WTC11 (cell line): ENCODE results near the gene ERAP2. TPM values are rescaled to one million over a fixed set of nuclear protein-coding genes. Genes with fewer than 3 reads are reported as not detected.

ENCODE experiments used
- ATAC-seq: fragments of 200-7000 bp; cut with Tn5 transposase; 2 replicates; pipeline ENCODE4 v1.10.0; 2021; ENCODE audit warnings: mild to moderate bottlenecking, moderate library complexity
- CTCF ChIA-PET: fragments of 300-600 bp; sonication (Branson Sonifier 250); formaldehyde crosslinking; loops from one replicate; lab custom pipeline; 2021; ENCODE audit warnings: antibody characterized with exemption; lab: Charles Lee
- POLR2A ChIA-PET: fragments of 350-600 bp; sonication (Branson Sonifier 250); formaldehyde crosslinking; loops from one replicate; lab custom pipeline; 2021; ENCODE audit warnings: antibody characterized with exemption; lab: Charles Lee
- DNase-seq: peaks from one replicate; pipeline ENCODE4 v3.0.0; 2021; ENCODE audit warnings: low spot score
- H3K27ac Mint-ChIP-seq: 2 replicates; pipeline ENCODE4 v1.8.0; 2021; ENCODE audit warnings: mixed read lengths
- H3K27me3 Mint-ChIP-seq: 2 replicates; pipeline ENCODE4 v1.8.0; 2021; ENCODE audit warnings: low read depth, mild to moderate bottlenecking, moderate library complexity, mixed read lengths
- H3K36me3 Mint-ChIP-seq: 2 replicates; pipeline ENCODE4 v1.8.0; 2021; ENCODE audit warnings: mixed read lengths
- H3K4me1 Mint-ChIP-seq: 2 replicates; pipeline ENCODE4 v1.8.0; 2022; ENCODE audit warnings: mixed read lengths
- H3K4me3 Mint-ChIP-seq: 2 replicates; pipeline ENCODE4 v1.8.0; 2021; ENCODE audit warnings: mild to moderate bottlenecking, moderate library complexity, mixed read lengths
- H3K9me3 Mint-ChIP-seq: 2 replicates; pipeline ENCODE4 v1.8.0; 2021; ENCODE audit warnings: mixed read lengths
- ATF3 ChIP-seq: sonication (generic); formaldehyde crosslinking; conservative IDR thresholded peaks from 2 replicates; pipeline ENCODE4 v1.8.1; 2022; ENCODE audit warnings: mild to moderate bottlenecking, missing genetic modification reagents
- EMX1 ChIP-seq: fragments of 250-450 bp; sonication (Bioruptor Pico); IDR thresholded peaks from 2 replicates; pipeline ENCODE4 v1.8.0; 2021; ENCODE audit warnings: mild to moderate bottlenecking
- ETV6 ChIP-seq: sonication (generic); formaldehyde crosslinking; IDR thresholded peaks from 2 replicates; pipeline ENCODE4 v1.8.1; 2022; ENCODE audit warnings: mild to moderate bottlenecking, missing genetic modification reagents
- FOXK1 ChIP-seq: sonication (generic); formaldehyde crosslinking; IDR thresholded peaks from 2 replicates; pipeline ENCODE4 v1.8.0; 2022; ENCODE audit warnings: mild to moderate bottlenecking, moderate library complexity, missing genetic modification reagents
- GTF2I ChIP-seq: fragments of 250-450 bp; sonication (Bioruptor Pico); conservative IDR thresholded peaks from 2 replicates; pipeline ENCODE4 v1.4.0; 2021; ENCODE audit warnings: mild to moderate bottlenecking
- HMGA2 ChIP-seq: fragments of 250-450 bp; sonication (Bioruptor Pico); IDR thresholded peaks from 2 replicates; pipeline ENCODE4 v1.4.0; 2021; ENCODE audit warnings: mild to moderate bottlenecking, moderate library complexity
- IRF2 ChIP-seq: sonication (generic); formaldehyde crosslinking; IDR thresholded peaks from 2 replicates; pipeline ENCODE4 v1.8.0; 2022; ENCODE audit warnings: low read depth, missing genetic modification reagents, borderline replicate concordance
- MYBL2 ChIP-seq: sonication (generic); formaldehyde crosslinking; IDR thresholded peaks from 2 replicates; pipeline ENCODE4 v1.8.1; 2023; ENCODE audit warnings: mild to moderate bottlenecking, moderate library complexity, missing genetic modification reagents
- NR1H2 ChIP-seq: sonication (generic); formaldehyde crosslinking; IDR thresholded peaks from 2 replicates; pipeline ENCODE4 v1.9.0; 2021; ENCODE audit warnings: mild to moderate bottlenecking, moderate library complexity, missing genetic modification reagents
- RELA ChIP-seq: sonication (generic); formaldehyde crosslinking; IDR thresholded peaks from 2 replicates; pipeline ENCODE4 v1.8.1; 2022; ENCODE audit warnings: missing genetic modification reagents, mild to moderate bottlenecking, borderline replicate concordance
- SMAD3 ChIP-seq: sonication (generic); formaldehyde crosslinking; IDR thresholded peaks from 2 replicates; pipeline ENCODE4 v1.8.0; 2022; ENCODE audit warnings: missing genetic modification reagents, mild to moderate bottlenecking, borderline replicate concordance
- STAT6 ChIP-seq: sonication (generic); formaldehyde crosslinking; conservative IDR thresholded peaks from 2 replicates; pipeline ENCODE4 v1.8.1; 2023; ENCODE audit warnings: mild to moderate bottlenecking, low read depth, missing genetic modification reagents, moderate library complexity
- TCF7 ChIP-seq: sonication (generic); formaldehyde crosslinking; IDR thresholded peaks from 2 replicates; pipeline ENCODE4 v1.8.0; 2022; ENCODE audit warnings: mild to moderate bottlenecking, low read depth, missing genetic modification reagents, moderate library complexity
- ZMAT4 ChIP-seq: fragments of 250-450 bp; sonication (Bioruptor Pico); IDR thresholded peaks from 2 replicates; pipeline ENCODE4 v1.9.0; 2021; ENCODE audit warnings: mild to moderate bottlenecking
- ZNF138 ChIP-seq: sonication (generic); formaldehyde crosslinking; conservative IDR thresholded peaks from 2 replicates; pipeline ENCODE4 v1.8.1; 2022; ENCODE audit warnings: mild to moderate bottlenecking, moderate library complexity, missing genetic modification reagents
- ZNF423 ChIP-seq: fragments of 250-450 bp; sonication (Bioruptor Pico); IDR thresholded peaks from 2 replicates; pipeline ENCODE4 v2.1.2; 2022; ENCODE audit warnings: mild to moderate bottlenecking, moderate library complexity
- ZNF425 ChIP-seq: fragments of 250-450 bp; sonication (Bioruptor Pico); conservative IDR thresholded peaks from 2 replicates; pipeline ENCODE4 v1.9.0; 2021; ENCODE audit warnings: mild to moderate bottlenecking
- ZNF512 ChIP-seq: sonication (generic); formaldehyde crosslinking; IDR thresholded peaks from 2 replicates; pipeline ENCODE4 v1.8.1; 2022; ENCODE audit warnings: missing genetic modification reagents, borderline replicate concordance
- total RNA-seq: library from RNA; stranded (reverse); gene quantifications from 3 replicates; pipeline ENCODE4 v1.2.3, GENCODE V29; 2021
- TF ChIP-seq, protein P1 (sequence below): sonication (generic); formaldehyde crosslinking; IDR thresholded peaks from 2 replicates; pipeline ENCODE4 v1.8.1; 2023; ENCODE audit warnings: mild to moderate bottlenecking, missing genetic modification reagents, moderate library complexity
- TF ChIP-seq, protein P2 (sequence below): sonication (generic); formaldehyde crosslinking; IDR thresholded peaks from 2 replicates; pipeline ENCODE4 v1.8.1; 2022; ENCODE audit warnings: mild to moderate bottlenecking, missing genetic modification reagents, moderate library complexity, borderline replicate concordance
- TF ChIP-seq, protein P3 (sequence below): fragments of 250-450 bp; sonication (Bioruptor Pico); IDR thresholded peaks from 2 replicates; pipeline ENCODE4 v1.9.0; 2021; ENCODE audit warnings: mild to moderate bottlenecking

The ERAP2 gene
- total RNA-seq, 1 experiment from 2014 or later, result 0.13 TPM

- TF ChIP-seq RELA (CRISPR knock-in tag), result no peak
- TF ChIP-seq ZNF512 (CRISPR knock-in tag), result no peak
- TF ChIP-seq ZNF425, result no peak
- TF ChIP-seq ETV6 (CRISPR knock-in tag), result no peak
- no peak for TF ChIP-seq ZMAT4 (CRISPR knock-in tag)
- no peak for TF ChIP-seq MYBL2
- TF ChIP-seq HMGA2, result no peak
- TF ChIP-seq ZNF138 (CRISPR knock-in tag), result no peak
- TF ChIP-seq, all 79 proteins: peak for 0
These were observed 21.0 kb upstream of the ERAP2 start (continued) for GRCh38 chr5:96855031-96855872.

DNA sequence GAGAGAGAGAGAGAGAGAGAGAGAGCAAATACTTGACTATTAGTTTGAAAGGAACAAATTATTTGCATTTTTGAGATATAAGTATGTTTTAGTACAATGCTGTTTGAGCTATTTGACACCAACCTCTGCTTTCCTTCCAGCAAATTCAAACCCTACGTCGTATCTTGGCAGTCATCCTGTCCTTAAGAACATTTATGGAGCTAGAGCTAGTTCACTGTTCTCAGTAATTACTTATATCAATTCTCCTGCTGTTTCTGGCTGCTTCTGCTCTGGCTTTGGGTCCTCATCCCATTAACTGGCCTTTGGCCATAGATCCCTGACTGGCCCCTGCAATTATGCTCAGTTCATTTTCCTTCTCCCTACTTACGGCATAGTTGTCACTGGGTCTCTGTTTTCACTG is 19.9 kb upstream of the ERAP2 start:
- POLR2A ChIA-PET, result no interaction called here
- CTCF ChIA-PET, result interaction anchor here (0.9 kb wide), 1 partner anchor 13 kb away, joined by 4 read pairs; no protein-coding TSS in a partner anchor

GRCh38 chr5:96857454-96857853 is 18.8 kb upstream of the ERAP2 start:
- H3K9me3 Mint-ChIP-seq, result no peaks in the 10 kb centered on the region
- DNase-seq (no peak), ATAC-seq (no peak)
- H3K4me1 Mint-ChIP-seq, result no peaks in the 10 kb centered on the region
- no peaks in the 10 kb centered on the region for H3K36me3 Mint-ChIP-seq
- POLR2A ChIA-PET, result no interaction called here
- no peaks in the 10 kb centered on the region for H3K27me3 Mint-ChIP-seq
- CTCF ChIA-PET, result interaction anchor here (0.9 kb wide), 1 partner anchor 11 kb away, joined by 6 read pairs; no protein-coding TSS in a partner anchor
- no peak overlapping the region for H3K27ac Mint-ChIP-seq
- H3K4me3 Mint-ChIP-seq, result no peak overlapping the region
- TF ChIP-seq, protein P1, sequence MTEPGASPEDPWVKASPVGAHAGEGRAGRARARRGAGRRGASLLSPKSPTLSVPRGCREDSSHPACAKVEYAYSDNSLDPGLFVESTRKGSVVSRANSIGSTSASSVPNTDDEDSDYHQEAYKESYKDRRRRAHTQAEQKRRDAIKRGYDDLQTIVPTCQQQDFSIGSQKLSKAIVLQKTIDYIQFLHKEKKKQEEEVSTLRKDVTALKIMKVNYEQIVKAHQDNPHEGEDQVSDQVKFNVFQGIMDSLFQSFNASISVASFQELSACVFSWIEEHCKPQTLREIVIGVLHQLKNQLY (CRISPR knock-in tag), result no peak
- TF ChIP-seq ZNF512 (CRISPR knock-in tag) (no peak), STAT6 (no peak)
- TF ChIP-seq, protein P2, sequence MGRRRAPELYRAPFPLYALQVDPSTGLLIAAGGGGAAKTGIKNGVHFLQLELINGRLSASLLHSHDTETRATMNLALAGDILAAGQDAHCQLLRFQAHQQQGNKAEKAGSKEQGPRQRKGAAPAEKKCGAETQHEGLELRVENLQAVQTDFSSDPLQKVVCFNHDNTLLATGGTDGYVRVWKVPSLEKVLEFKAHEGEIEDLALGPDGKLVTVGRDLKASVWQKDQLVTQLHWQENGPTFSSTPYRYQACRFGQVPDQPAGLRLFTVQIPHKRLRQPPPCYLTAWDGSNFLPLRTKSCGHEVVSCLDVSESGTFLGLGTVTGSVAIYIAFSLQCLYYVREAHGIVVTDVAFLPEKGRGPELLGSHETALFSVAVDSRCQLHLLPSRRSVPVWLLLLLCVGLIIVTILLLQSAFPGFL (CRISPR knock-in tag), result no peak
- TF ChIP-seq, protein P3, sequence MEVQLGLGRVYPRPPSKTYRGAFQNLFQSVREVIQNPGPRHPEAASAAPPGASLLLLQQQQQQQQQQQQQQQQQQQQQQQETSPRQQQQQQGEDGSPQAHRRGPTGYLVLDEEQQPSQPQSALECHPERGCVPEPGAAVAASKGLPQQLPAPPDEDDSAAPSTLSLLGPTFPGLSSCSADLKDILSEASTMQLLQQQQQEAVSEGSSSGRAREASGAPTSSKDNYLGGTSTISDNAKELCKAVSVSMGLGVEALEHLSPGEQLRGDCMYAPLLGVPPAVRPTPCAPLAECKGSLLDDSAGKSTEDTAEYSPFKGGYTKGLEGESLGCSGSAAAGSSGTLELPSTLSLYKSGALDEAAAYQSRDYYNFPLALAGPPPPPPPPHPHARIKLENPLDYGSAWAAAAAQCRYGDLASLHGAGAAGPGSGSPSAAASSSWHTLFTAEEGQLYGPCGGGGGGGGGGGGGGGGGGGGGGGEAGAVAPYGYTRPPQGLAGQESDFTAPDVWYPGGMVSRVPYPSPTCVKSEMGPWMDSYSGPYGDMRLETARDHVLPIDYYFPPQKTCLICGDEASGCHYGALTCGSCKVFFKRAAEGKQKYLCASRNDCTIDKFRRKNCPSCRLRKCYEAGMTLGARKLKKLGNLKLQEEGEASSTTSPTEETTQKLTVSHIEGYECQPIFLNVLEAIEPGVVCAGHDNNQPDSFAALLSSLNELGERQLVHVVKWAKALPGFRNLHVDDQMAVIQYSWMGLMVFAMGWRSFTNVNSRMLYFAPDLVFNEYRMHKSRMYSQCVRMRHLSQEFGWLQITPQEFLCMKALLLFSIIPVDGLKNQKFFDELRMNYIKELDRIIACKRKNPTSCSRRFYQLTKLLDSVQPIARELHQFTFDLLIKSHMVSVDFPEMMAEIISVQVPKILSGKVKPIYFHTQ (CRISPR knock-in tag), result no peak

More for the DNA sequence above, 19.9 kb upstream of the ERAP2 start:
- Mint-ChIP-seq H3K27ac (no peak overlapping the region), H3K4me1 (peaks cover 2% of the 10 kb centered on the region; the same call in 1 of the 2 replicates), H3K27me3 (no peaks in the 10 kb centered on the region), H3K4me3 (no peak overlapping the region), H3K9me3 (no peaks in the 10 kb centered on the region), H3K36me3 (no peaks in the 10 kb centered on the region)
- ATAC-seq (no peak), DNase-seq (no peak)
- no peak for TF ChIP-seq HMGA2
- TF ChIP-seq SMAD3 (CRISPR knock-in tag), result no peak
- no peak for TF ChIP-seq IRF2 (CRISPR knock-in tag)
- no peak for TF ChIP-seq TCF7 (CRISPR knock-in tag)
- no peak for TF ChIP-seq FOXK1
- TF ChIP-seq ATF3 (CRISPR knock-in tag), result no peak
- no peak for TF ChIP-seq ZNF423 (CRISPR knock-in tag)
- no peak for TF ChIP-seq RELA (CRISPR knock-in tag)
- TF ChIP-seq GTF2I (CRISPR knock-in tag), result no peak
- TF ChIP-seq EMX1 (CRISPR knock-in tag), result no peak
- no peak for TF ChIP-seq NR1H2 (CRISPR knock-in tag)
